GM19395 (cell line): Measurements from ENCODE around the gene NLRC5.
A peak's percentile ranks its signal among the peaks of the same experiment; 100 is the strongest.
"Not testable (repeated sequence)": the region's sequence is repeated elsewhere in the genome, so short reads cannot be mapped to it uniquely, and the experiment has no call there.

Source experiments
- ATAC-seq: cut with Tn5 transposase; IDR thresholded peaks from one replicate; pipeline ENCODE4 v1.9.1; 2021; ENCODE audit warnings: mild to moderate bottlenecking, moderate library complexity; ENCODE audit not compliant: unreplicated experiment

NLRC5 gene

DNA sequence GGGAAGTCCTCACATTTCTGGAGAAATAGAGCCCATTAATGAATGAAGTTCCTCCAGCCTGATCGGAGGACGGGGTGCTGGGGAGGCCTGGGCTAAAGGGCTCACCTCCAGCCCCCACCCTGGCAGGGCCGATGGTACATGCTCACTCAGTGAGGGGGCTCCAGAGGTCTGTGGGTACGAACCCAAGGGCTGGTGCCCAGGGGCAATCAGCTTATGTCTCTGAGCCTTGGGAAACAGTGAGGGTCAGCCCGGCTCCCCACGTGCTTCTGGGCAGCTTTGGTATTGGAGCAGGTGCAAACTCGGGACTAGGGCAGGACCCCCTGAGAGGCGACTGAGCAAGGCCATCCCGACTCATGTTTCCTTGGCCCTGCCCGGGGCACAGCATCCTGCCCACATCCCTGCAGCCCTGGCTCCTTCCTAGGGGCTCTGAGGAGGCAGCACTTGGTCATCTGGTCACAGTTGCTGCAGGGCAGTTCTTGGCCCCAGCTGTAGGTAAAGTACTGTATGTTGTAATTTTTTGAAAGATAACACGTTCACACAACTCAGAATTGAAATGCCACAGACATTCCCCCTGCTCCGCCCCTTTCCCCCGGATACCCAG lies 28.6 kb upstream of the NLRC5 start:
- ATAC-seq, result no peak

DNA sequence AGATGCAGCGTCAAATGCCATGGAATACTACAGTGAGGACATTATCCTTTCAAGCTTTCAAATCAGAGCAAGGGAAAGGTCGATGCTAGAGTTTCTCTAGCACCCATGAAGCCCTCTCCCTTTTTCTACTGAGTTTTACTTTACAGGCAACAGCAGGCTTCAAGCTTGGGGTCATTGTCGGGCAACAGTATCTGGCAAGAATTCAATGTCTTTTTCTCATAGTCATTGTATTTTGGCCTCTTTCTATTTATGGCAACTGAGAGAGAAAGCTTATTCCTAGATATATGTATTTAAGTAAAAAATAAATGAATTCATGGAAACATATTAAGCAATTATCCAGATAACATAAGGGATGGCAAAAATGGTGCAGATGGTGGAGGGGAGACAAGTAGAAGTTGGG lies 28.0 kb upstream of the NLRC5 start:
- no peak for ATAC-seq

DNA sequence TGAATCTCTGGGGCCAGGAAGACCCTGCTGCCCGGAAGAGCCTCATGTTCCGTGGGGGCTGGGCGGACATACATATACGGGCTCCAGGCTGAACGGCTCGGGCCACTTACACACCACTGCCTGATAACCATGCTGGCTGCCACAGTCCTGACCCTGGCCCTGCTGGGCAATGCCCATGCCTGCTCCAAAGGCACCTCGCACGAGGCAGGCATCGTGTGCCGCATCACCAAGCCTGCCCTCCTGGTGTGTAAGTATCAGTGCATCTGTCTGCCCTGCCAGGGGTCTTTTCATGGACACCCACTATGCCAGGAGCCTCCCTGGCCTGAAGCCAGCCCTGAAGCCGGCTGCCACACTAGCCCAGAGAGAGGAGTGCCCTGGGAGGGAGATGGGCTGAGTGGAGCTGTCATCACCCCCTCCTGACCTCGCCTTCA lies 27.5 kb upstream of the NLRC5 start, which contains the start of gene CETP:
CETP (plus strand) TSS at position 100 of the 431 bp plus-strand sequence; CDS start at position 130, 30 bp downstream.
- ATAC-seq, result no peak

DNA sequence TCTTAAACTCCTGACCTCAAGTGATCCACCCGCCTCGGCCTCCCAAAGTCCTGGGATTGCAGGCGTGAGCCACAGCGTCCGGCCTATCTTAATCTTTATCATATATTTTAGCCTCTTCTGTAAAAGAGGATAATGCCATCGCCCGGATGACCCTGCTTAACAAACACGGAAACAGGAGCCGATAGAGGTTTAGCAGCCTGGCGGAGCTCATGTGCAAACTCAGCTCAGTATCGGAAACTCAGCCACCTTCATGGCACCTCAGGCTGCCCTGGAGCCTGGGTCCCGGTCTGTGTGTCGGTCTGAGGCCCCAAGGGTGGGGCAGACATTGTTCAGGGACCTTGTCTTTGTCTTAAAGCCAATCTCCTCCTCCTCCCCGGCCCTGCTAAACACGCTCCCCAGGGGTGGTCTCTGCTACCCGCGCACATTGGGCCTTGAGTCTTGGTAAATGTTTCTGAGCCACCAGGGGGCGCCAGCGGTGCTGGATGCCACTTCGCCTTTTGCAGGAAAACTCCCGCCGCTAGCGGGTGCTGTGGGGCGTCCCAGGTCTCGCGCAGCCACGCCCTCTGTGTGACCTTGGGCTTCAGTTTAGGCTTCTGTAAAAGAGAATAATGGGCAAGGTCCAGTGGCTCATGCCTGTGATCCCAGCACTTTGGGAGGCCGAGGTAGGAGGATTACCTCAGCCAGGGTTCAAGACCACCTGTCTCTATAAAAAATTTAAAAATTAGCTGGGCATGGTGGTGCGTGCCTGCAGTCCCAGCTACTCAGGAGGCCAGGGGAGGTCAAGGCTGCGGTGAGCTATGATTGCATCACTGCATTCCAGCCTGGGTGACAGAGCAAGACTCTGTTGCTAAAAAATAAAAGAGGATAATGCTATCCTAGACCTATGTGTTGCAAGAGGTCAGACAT lies 24.9 kb upstream of the NLRC5 start:
- ATAC-seq, result no peak

DNA sequence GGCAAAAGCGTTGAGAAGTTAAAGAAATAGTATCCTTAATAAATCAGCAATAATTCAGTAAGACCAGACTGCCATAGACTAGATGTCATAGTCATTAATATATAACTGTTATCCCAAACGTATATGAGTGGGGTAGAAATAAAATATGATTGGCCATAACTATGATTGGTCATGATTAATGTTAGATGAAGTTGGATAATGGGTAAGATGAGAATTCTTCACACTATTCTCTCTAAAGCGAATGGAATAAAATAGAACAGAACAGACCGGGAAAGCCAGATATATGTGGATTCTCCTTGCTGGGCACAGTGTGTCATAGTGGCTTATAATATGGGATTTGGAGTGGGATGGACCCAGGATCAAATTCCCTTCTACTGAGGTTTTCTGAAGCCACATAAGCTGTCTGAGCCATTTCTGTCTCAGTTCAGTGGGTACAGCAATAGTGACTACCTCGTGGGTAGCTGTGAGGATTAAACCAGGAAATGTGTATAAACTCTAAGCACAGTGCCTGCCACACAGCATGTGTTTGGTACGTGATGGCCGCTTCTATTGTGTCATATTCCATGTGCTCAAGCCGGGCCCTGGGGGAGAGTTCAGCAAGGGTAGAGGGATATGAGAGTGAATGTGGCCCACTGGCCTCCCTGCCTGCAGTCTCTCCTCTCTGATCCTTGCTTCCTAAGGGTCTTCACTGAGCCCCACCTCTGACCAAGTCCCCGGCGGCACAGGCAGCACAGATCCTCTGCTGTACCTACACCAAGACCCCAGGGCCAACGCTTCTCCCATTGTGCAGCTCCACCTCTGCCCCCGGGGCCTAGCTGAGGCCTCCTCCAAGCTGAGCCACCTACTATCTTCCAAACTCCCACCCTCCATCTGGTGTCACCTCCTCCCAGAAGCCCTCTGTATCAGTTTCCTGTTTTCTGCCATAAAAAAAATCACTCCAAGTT lies 23.9 kb upstream of the NLRC5 start:
- ATAC-seq, result no peak

DNA sequence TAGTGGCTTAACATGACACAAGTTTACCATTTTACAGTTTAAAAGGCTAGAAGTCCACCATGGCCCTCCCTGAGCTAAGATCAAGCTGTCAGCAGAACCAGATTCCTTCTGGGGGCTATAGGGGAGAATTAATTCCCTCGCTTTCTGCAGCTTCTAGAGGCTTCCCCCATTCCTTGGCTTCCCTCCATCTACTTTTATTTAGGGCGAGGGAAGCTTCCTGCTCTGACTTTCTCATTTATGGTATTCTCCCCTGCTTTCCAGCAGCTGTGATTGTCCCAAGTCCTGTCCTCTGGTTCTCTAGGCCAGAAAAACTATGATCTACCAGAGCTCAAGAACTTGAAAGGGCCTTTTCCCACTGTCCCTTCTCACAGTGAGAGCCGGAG lies 23.3 kb upstream of the NLRC5 start:
- ATAC-seq, result no peak

DNA sequence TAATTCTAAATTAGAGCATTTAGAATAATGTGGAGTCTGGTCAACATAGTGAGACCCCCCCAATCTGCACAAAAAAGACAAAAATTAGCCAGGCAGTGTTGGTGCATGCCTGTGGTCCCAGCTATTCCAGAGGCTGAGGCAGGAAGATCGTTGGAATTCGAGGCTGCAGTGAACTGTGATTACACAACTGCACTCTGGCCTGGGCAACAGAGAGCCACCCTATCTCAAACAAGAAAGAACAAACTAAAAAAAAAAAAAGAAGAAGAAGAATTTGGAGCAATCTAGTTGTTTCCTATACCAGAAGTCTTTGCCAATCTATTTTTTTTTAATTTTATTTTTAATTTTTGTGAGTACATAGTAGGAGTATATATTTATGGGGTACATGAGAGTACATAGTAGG lies 21.6 kb upstream of the NLRC5 start:
- ATAC-seq, result no peak

DNA sequence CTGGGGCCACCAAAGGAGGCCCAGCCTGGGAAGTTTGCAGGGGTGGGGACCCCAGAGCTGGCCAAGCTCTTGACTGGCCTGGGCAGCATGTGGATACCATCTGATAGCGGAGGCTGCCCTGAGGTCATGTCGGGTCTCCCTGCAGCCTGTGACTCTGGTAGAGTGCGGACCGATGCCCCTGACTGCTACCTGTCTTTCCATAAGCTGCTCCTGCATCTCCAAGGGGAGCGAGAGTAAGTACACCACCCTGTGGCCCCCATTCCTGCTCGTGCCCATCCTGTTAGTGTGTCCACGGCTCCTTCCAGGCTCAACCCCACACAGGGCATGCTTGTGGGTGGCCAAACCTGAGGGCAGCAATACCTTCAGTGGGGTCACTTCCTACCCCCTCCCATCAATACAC lies 19.6 kb upstream of the NLRC5 start:
- ATAC-seq, result no peak

DNA sequence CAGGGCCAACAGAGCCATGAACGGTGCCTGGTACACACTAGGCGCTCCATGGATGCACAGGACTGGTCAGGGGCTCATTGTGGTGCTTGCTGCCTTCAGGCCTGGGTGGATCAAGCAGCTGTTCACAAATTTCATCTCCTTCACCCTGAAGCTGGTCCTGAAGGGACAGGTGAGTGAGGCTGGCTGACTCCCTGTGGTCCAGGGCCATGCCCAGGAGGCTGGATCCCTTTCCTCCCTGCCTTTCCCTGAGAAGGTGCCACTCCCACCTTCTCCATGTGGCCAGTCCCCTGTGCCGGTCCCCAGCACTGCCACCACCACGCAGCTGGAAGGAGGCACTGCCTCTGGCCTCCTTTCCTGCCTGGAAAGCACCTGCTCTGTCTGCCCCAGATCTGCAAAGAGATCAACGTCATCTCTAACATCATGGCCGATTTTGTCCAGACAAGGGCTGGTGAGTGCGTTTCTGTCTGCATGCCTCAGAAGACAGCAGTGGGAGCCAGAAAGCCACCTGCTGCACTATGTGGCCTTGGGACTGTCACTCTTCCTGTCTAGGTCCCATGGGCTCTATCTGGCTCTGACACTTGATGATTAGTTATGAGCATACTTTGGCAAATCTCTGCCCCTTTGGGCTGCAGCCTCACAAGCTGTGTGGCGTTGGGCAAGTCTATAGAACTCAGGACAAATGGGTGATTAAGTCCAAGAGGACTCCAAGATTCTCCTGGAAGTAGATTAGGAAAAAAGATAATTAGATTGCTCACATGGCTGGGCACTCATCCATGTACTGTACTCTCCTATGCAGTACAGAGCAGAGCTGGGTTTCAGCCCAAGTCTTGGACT lies 18.2 kb upstream of the NLRC5 start:
- peak; percentile 80 for ATAC-seq

DNA sequence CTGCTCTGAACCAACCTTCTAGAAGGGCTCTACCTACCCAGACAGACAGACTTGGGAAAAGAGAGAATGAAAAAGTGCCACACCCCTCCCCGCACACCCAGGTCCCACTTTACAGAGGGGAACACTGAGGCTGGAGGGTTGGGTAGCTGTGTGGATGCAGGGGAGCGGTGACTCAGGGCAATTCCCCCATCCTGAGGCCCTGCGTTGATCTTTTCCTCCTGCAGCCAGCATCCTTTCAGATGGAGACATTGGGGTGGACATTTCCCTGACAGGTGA lies 17.7 kb upstream of the NLRC5 start:
- no peak for ATAC-seq

DNA sequence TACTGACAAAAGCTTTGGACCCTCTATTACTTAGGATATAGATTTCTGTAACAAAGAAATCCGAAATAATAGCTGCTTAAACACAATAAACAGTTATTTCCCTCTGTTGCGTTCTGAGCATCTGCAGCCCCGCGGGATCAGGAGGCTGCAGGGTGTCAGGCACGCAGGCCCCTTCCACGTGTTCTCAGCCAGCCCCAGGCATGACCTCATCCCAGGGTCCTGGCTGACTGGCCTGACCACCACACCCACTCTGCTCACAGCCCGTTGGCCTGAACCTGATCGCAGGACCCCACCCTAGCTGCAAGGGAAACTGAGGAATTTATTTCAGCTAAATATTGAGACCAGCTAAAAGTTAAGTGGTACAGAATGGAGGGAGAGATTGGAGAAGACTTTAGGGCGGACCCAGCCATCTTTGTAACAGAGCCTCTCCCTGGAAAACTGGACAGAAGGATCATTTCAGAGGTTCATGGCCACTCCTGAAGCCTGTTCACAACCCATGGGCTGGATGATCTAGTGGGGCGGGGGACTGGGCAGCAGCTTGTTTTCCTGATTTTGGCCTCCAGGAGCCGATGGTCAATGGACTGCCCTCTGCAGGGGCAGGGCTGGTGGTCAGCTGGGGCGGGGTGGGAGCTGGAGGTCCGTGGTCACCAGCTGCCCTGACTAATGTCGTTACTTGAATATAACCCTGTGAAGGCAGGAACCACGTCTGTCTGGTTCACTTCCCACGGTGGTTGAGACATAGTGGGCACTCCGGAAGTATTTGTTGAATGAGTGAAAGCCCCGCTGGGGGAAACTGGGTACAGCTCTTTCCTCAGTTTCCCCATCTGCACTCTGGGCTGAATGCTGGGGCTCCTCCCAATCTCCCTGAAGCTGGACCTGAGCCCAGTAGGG lies 16.7 kb upstream of the NLRC5 start:
- no peak for ATAC-seq

DNA sequence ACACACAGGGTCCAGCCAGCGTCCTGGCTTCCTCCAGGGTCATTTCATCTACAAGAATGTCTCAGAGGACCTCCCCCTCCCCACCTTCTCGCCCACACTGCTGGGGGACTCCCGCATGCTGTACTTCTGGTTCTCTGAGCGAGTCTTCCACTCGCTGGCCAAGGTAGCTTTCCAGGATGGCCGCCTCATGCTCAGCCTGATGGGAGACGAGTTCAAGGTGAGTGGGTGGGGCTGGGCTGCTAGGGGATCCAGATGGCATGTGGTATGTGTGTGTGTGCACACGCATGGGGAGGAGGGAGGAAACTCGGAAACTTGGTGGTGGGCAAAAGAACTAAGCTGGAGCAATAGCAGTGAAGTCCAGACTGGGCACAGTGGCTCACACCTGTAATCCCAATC lies 16.1 kb upstream of the NLRC5 start:
- no peak for ATAC-seq

DNA sequence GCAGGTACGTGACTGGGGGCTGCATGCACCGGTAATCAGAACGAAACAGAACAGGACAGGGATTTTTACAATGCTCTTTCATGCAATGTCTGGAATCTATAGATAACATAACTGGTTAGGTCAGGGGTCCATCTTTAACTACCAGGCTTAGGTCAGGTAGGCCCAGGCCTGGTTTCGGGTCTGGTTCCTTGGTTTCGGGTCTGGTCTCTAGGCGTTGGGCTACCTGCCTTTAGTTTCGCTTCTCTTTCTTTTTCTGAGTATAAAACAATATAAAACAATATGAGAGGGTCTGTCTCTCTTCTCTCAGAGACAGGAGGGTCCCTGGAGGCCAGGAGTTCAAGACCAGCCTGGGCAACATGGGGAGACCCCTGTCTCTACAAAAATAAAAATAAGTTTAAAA lies 15.5 kb upstream of the NLRC5 start:
- ATAC-seq, result not testable (repeated sequence)

DNA sequence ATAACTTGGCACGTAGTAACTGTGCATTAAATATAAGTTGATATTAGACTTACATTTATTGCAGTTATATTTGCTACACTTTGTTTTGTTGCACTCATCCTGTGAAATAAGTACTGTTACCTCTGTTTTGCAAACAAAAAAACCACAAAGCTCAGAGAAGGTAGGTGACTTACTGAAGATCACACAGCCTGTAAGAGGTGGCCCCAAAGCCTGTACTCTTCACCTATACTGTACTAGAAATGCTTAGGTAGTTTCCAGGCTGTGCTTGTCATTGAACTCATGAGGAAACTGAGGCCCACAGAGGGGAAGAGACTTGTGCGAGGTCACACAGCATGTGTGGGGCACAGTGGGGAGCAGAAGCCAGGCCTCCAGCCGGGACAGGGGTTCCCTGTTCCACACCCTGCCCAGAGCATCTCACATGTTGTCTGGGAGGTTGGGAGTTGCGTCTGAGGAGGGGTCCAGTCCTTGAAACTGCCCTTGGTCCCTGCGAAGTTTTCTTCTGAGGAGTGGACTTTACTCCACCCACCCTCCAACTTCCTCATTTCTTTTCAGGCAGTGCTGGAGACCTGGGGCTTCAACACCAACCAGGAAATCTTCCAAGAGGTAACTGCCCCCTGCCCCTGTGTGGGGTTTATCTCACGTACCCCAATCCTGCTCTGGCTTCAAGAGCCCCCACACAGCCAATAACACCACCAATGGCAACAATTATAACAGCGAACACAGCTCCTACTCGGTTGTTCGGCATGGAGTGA lies 14.6 kb upstream of the NLRC5 start:
- ATAC-seq, result no peak

DNA sequence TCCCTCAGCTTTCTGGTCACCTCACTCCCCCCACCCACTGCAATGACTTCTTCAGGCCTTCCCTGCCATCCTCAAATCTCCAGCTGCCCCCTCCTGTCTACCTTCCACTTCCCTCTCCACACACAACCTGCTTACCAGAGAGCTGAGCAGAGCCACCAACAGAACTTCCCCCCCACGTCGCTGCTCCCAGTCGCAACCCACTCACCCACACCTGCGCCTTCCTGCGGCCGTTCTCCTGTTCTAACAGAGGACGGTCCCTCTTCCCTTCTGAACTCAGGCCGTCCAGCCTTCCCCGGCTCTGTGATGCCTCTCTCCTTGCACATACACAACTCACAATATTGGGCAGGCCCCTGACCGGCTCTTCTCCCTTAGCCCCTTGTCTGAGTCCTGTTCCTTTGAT lies 13.6 kb upstream of the NLRC5 start:
- no peak for ATAC-seq

DNA sequence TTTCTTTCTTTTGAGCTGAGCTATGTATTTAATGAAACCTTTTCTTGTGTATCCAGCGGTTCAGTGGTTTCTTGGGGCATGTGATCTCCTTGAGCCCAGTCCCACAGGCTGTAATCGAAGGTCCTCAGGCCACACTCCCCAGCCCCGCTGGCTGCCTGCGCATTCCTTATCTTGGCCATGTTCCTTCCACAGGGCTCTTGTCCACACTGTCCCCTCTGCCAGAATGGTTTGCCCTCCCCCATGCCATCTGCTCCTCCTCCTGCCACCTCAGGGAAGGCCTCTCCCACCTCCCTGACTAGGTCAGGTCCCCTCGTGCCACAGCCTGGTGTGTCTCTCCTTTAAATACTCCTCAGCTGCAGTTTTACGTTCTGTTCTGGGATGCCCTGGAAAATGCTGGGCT lies 12.1 kb upstream of the NLRC5 start:
- ATAC-seq, result no peak

DNA sequence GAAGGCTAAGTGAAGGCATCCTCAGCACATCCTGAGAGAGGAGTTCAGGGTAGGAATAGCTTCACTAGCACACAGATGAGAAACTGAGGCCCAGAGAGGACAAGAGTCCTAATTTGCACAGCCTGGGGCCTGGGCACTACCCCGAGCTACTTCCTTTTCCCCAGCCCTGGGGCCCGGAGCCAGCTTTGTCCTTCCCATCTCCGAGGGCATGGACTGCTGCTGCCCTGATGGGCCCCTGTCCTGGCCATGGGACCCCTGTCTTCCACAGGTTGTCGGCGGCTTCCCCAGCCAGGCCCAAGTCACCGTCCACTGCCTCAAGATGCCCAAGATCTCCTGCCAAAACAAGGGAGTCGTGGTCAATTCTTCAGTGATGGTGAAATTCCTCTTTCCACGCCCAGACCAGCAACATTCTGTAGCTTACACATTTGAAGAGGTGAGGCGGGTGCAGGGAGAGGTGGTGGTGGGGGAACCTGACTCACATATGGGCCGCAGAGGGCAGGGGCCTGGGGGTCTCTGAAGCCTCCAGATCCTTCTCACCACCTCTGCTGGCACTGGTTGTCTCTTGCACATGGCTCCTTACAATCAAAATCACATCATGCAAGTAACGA lies 11.4 kb upstream of the NLRC5 start:
- no peak for ATAC-seq

DNA sequence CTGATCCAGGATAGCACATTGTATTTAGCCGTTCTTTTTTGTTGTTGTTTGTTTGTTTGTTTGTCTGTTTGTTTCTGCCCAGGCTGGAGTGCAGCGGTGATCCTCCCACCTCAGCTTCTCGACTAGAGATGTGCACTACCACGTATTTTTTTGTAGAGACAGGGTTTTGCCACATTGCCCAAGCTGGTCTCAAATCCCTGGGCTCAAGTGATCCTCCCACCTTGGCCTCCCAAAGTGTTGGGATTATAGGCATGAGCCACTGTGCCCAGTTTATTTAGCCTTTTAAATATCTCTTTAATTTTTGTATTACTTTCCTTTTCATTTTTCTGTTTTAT lies 9.2 kb upstream of the NLRC5 start:
- no peak for ATAC-seq
